Epithelial cell of proximal tubule (primary cell): Measurements from ENCODE around the gene KCNK15. TPM values are rescaled to one million over a fixed set of nuclear protein-coding genes. Genes with fewer than 3 reads are reported as not detected.

ENCODE experiments used
- DNase-seq: peaks from one replicate; pipeline ENCODE4 v3.0.0-alpha.2; 2011; ENCODE audit warnings: low read depth
- H3K4me3 ChIP-seq: 2 replicates; pipeline ENCODE4 v1.5.1; 2011; ENCODE audit warnings: low read depth, mild to moderate bottlenecking, low read length
- CTCF ChIP-seq: conservative IDR thresholded peaks from 2 replicates; pipeline ENCODE4 v1.5.1; 2012; ENCODE audit warnings: low read depth, mild to moderate bottlenecking, low read length
- total RNA-seq: library from RNA; depleted of rRNA; stranded (reverse); fragments of >200 nt; gene quantifications from 2 replicates; pipeline ENCODE4 v1.2.3, GENCODE V29; 2015

Gene KCNK15
- total RNA-seq, 1 donor from 2014 or later: not detected

GRCh38 chr20:44702776-44703175 is 42.9 kb upstream of the KCNK15 start:
- DNase-seq: no peak
- TF ChIP-seq CTCF: no peak

GRCh38 chr20:44703183-44703925 is 42.3 kb upstream of the KCNK15 start:
- DNase-seq: no peak
- TF ChIP-seq CTCF: no peak
- H3K4me3 ChIP-seq: no peak overlapping the region

More at GRCh38 chr20:44702776-44703175, 42.9 kb upstream of the KCNK15 start:
- no peak overlapping the region for H3K4me3 ChIP-seq

DNA sequence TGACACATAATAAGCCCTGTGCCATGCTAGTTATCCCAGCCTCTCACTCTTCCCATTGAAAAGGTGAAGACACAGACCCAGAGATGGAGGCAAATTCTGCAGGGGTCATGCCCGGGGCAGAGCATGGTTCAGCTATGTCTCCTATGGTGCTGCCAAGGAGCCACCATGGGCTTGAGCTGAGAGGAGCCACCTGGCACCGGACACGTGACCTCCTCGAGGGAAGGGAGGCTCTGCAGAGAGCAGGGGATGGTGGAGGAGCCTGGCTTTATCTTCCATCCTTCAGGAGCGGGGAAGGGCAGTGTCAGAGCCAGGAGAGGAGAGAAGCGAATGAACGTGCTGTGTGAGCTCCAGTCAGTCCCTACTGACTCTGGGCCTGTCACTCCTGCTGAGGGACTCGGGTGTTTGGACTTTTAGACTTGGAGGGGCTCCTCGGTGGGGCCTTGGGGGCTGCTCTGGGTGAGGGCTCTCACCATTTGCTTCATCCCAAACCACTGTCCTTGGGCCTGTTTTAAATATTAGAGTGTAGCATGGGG is 41.6 kb upstream of the KCNK15 start:
- DNase-seq: no peak
- TF ChIP-seq CTCF: no peak
- H3K4me3 ChIP-seq: no peak overlapping the region

GRCh38 chr20:44704551-44704971 is 41.1 kb upstream of the KCNK15 start:
- no peak for TF ChIP-seq CTCF
- no peak overlapping the region for H3K4me3 ChIP-seq
- no peak for DNase-seq

GRCh38 chr20:44705364-44706094 is 40.1 kb upstream of the KCNK15 start:
- H3K4me3 ChIP-seq: no peak overlapping the region
- no peak for TF ChIP-seq CTCF
- no peak for DNase-seq

DNA sequence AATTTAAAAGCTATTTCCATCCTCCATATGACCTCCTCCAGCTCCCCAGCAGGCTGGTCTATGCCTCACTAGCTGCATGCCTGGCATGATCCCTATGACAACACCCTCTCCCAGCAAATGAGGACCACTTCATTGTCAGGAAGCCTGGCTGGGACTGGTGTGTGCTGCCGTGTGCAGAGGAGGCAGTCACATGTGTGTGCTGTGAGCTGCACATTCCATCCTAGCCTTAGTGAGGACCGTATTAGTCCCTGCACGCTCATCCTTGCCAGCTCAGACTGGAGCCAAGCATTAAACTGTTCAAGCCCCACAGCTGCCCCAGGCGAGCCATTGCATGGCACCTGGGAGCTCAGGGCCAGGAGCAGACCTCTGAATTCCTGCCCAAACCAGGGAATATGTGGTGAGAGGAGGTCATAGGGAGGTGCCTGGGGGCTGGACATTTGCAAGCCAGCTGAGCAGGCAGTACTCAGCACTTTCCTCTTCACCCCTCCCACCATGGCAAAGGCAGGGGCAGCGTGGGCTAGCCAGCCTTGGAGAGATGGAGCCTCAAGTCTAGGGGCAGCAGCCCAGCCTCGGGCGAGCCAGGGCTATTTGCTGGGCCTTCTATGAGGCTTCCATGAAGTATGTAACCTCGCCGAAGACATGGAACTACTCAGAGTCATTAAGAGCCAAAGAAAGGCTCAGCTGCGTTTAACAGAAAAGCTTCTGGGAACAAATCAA is 39.2 kb upstream of the KCNK15 start:
- no peak for DNase-seq
- no peak overlapping the region for H3K4me3 ChIP-seq
- no peak for TF ChIP-seq CTCF
